Right cardiac atrium (tissue), 5 donors: ENCODE measurements around the gene ZNF800. TPM values are rescaled to one million over a fixed set of nuclear protein-coding genes. Genes with fewer than 3 reads are reported as not detected.
A peak's percentile ranks its signal among the peaks of the same experiment; 100 is the strongest.
"Not testable (repeated sequence)": the region's sequence is repeated elsewhere in the genome, so short reads cannot be mapped to it uniquely, and the experiment has no call there.

ENCODE experiments used
- ATAC-seq, 2 donors: fragments of 200-7000 bp; cut with Tn5 transposase; one replicate each; pipeline versions ENCODE4 v1.8.0 to v1.9.1; 2020; ENCODE audit warnings: moderate library complexity in 2 of 2, mild to moderate bottlenecking in 1 of 2
- DNase-seq, 3 donors: peaks; one replicate each; pipeline ENCODE4 v3.0.0-alpha.2; 2020
- H3K27ac ChIP-seq: one replicate; pipeline ENCODE4 v1.5.1; 2013; ENCODE audit warnings: mild to moderate bottlenecking, low read length, control low read depth, moderate library complexity
- H3K27me3 ChIP-seq: one replicate; pipeline ENCODE4 v1.6.1; 2013; ENCODE audit not compliant: control insufficient read depth, insufficient read depth
- H3K4me1 ChIP-seq: one replicate; pipeline ENCODE4 v1.6.1; 2013; ENCODE audit warnings: low read length; ENCODE audit not compliant: control insufficient read depth, insufficient read depth
- H3K4me3 ChIP-seq: one replicate; pipeline ENCODE4 v1.5.1; 2013; ENCODE audit warnings: low read length, control low read depth
- H3K9me3 ChIP-seq: one replicate; pipeline ENCODE4 v1.6.1; 2013; ENCODE audit warnings: low read length; ENCODE audit not compliant: control insufficient read depth
- WGBS: extraction: QIAGEN DNeasy Blood & Tissue Kit; methylation state at CpG from one replicate; pipeline ENCODE4 v1.1.7; 2013; 5-methylcytosine and 5-hydroxymethylcytosine counted together
- intact Hi-C, 4 donors: fragments of 100-400 bp; cut with DNase I; formaldehyde crosslinking; loops; one replicate each; pipeline versions ENCODE4 v1.11.0 to v1.14.0; 2022 to 2023
- long read RNA-seq, 4 donors: library from polyadenylated mRNA; unstranded; transcript quantifications; one replicate each; pipeline ENCODE4 v2.0.0, GENCODE V29; 2020 to 2021
- polyA plus RNA-seq: library from polyadenylated mRNA; stranded (reverse); fragments of 200-250 nt; gene quantifications from one replicate; pipeline ENCODE4 v1.2.3, GENCODE V29; 2013
- total RNA-seq, 4 donors: library from RNA; stranded (reverse); fragmentation: NEBNext Ultra II Directional; extraction: Animal tissue kit (Norgen Biotek cat#: 25700); gene quantifications; one replicate each; pipeline ENCODE4 v1.2.1, GENCODE V29; 2021
- donor health status: healthy with polysubstance abuse.
- donor health status: DM: no; HTN: yes; CAD: no.
- donor health status: DM: no; HTN: no; CAD: no.
- donor health status: DM: no; HTN: yes; CAD: no; lungs with severe emphysema.
- donor health status: DM: yes; HTN: yes; CAD: no.

Gene ZNF800, protein sequence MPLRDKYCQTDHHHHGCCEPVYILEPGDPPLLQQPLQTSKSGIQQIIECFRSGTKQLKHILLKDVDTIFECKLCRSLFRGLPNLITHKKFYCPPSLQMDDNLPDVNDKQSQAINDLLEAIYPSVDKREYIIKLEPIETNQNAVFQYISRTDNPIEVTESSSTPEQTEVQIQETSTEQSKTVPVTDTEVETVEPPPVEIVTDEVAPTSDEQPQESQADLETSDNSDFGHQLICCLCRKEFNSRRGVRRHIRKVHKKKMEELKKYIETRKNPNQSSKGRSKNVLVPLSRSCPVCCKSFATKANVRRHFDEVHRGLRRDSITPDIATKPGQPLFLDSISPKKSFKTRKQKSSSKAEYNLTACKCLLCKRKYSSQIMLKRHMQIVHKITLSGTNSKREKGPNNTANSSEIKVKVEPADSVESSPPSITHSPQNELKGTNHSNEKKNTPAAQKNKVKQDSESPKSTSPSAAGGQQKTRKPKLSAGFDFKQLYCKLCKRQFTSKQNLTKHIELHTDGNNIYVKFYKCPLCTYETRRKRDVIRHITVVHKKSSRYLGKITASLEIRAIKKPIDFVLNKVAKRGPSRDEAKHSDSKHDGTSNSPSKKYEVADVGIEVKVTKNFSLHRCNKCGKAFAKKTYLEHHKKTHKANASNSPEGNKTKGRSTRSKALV
- total RNA-seq (10 to 100 TPM; 24.3 to 29.3 (median 26.8) TPM), polyA plus RNA-seq (5.9 TPM)
- long read RNA-seq, donor 1, full-length matches to known transcripts = 1 of 13 reads
- long read RNA-seq, donor 1, partial matches to known transcripts = 10 of 13 reads
- long read RNA-seq, donor 1, other reads (novel, unspliced or antisense) = 2 of 13 reads
- long read RNA-seq, donor 2, full-length matches to known transcripts = 1 of 7 reads
- long read RNA-seq, donor 2, partial matches to known transcripts = 3 of 7 reads
- long read RNA-seq, donor 2, other reads (novel, unspliced or antisense) = 3 of 7 reads
- long read RNA-seq, donor 3, full-length matches to known transcripts = 8 of 50 reads
- long read RNA-seq, donor 3, partial matches to known transcripts = 35 of 50 reads
- long read RNA-seq, donor 3, other reads (novel, unspliced or antisense) = 7 of 50 reads
- long read RNA-seq, donor 4, full-length matches to known transcripts = 2 of 4 reads
- long read RNA-seq, donor 4, partial matches to known transcripts = 0 of 4 reads
- long read RNA-seq, donor 4, other reads (novel, unspliced or antisense) = 2 of 4 reads

DNA sequence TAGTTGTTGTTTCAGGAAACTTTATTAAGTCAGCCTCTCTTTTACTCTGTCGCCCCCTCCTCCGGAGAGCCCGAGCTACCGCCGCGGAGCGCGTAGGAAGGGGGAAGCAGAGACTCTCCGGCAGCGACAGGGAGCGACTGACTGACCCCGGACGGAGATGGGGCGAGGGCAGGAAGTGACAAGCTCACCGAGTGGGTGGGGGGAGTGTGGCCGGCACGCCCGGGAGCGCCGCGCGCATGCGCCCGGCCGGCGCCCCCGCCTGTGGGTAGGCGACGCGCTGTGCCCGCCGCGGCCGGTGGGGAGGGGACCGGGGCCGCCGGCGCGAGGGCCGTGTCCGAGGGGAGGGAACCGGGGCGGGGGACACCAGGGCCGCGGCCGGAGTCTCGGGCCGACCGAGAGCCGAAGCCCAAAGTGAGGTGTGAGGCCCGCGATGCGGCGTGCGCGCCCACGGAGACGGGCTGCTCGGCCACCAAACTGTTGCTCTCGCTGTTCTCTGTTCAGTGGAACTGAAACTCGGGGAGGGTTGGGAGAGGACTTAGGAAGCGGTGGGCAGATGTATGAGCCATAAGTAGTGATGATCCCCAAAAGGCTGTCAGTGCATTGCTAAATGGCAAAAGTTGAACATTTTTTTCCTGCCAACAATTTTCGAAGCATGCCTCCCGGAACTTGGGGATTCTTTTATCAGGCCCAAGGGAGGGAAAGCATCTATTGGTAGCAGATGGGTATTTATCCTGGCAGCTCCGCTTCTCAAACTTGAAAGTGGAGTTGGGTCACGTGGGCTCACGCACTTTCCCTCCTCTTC is at the start of gene ZNF800:
Gene ZNF800 (minus strand): TSS at position 143 of the 802 bp plus-strand sequence. CDS start 1,151 bp downstream, outside the sequence.
- no peaks in the 10 kb centered on the region for H3K9me3 ChIP-seq
- H3K27ac ChIP-seq = peak within 1 kb of the TSS; percentile 85
- no peaks in the 10 kb centered on the region for H3K4me1 ChIP-seq
- no peaks in the 10 kb centered on the region for H3K27me3 ChIP-seq
- intact Hi-C loops = loop anchor here in 1 of 4 donors (5.0 kb wide), 1 partner anchor 190 kb away; no protein-coding TSS in a partner anchor
- ATAC-seq (peak; percentile 99 to 100), DNase-seq (peak; percentile 92 to 96 (median 96))
- H3K4me3 ChIP-seq = peak within 1 kb of the TSS; percentile 83
- WGBS = 1% methylated on average over 67 of the region's 67 CpGs

DNA sequence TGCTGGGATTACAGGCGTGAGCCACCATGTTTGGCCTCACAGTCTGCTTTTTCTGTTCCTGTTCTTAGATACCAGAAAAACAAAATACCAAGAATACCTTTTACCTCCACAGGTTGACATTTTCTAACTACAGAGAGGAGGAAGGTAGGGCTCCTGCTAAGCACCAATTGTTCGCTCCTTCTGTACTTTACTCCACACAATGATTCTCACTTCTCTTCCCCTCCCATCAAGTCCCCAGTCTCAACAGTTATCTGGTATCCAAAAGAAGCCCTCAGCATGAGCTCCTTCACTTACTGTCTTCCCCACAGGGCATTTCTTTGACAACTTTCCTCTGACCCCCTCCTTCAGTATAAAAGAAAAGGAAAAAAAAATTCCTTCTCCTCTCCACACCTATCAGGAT is 47.7 kb upstream of the ZNF800 start:
- no peak overlapping the region for H3K27ac ChIP-seq
- no peak overlapping the region for H3K4me3 ChIP-seq
- DNase-seq (no peak), ATAC-seq (no peak)
- H3K4me1 ChIP-seq = no peaks in the 10 kb centered on the region
- WGBS = 95% methylated on average over 2 of the region's 2 CpGs
- no peaks in the 10 kb centered on the region for H3K9me3 ChIP-seq
- H3K27me3 ChIP-seq = no peaks in the 10 kb centered on the region
- intact Hi-C loops = no loop called here

DNA sequence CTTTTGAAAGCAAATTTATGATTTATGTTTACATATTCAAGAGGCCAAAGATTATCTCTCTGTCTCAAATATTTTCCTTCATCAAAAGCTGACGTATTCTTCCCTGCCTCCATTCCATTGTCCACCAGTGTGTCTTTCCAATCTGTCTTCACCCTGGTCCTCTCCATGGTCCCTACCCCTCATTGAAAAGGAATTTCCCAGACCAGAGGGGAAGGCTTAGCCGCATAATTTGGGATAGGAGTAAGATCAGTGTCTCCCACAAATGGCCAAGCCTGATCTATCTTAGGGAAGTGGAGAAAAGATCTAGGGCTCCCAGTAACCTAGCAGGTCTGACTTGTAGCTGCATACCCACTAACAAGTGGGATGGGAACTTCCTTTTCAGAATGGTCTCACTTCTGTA is 46.3 kb upstream of the ZNF800 start:
- DNase-seq (no peak), ATAC-seq (no peak)
- intact Hi-C loops = no loop called here
- no peaks in the 10 kb centered on the region for H3K9me3 ChIP-seq
- H3K4me1 ChIP-seq = no peaks in the 10 kb centered on the region
- H3K27me3 ChIP-seq = no peaks in the 10 kb centered on the region
- 75% methylated on average over 2 of the region's 2 CpGs for WGBS
- no peak overlapping the region for H3K4me3 ChIP-seq
- no peak overlapping the region for H3K27ac ChIP-seq

DNA sequence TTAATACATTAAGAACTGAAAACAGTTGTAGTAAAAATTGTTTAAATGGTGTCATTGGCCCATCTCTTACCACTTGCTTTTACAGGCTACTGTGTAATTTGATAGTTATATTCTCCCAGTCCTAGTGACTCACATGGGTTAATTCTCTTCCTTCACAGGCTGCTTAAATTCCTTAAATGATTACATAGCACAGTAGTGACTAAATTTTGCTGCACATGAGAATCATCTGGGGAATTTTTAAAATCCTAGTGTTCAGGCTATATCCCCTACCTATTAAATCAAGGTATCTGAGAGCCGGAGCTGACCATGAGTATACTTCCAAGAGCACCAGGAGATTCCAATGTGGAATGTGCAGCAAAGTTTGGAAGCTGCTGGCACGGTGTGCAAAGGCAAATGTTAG is 45.3 kb upstream of the ZNF800 start:
- H3K4me3 ChIP-seq = no peak overlapping the region
- intact Hi-C loops = no loop called here
- no peak overlapping the region for H3K27ac ChIP-seq
- WGBS = 53% methylated on average over 2 of the region's 2 CpGs
- DNase-seq (no peak), ATAC-seq (no peak)
- no peaks in the 10 kb centered on the region for H3K4me1 ChIP-seq
- no peaks in the 10 kb centered on the region for H3K27me3 ChIP-seq
- no peaks in the 10 kb centered on the region for H3K9me3 ChIP-seq

DNA sequence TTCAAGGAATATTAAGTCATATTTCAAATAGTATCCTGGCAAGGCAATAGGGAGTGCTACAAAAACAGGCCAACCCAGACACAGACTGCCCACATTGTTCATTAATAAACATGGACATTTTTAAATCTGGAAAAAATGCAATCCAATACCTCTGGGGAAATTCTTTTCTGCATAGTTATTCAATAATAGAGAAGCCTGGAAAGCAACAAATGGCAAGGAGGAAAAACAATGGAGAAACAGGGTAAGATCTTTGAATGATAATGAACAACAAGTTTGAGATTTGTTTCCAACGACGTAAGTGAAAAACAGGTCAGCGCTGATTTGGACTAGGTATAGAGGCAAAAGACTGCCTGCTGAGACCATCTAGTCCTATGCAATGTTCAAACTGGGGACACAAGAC is 44.7 kb upstream of the ZNF800 start:
- no peak overlapping the region for H3K4me3 ChIP-seq
- ATAC-seq = no peak
- H3K9me3 ChIP-seq = no peaks in the 10 kb centered on the region
- intact Hi-C loops = no loop called here
- 83% methylated on average over 3 of the region's 3 CpGs for WGBS
- H3K4me1 ChIP-seq = no peaks in the 10 kb centered on the region
- no peak for DNase-seq
- H3K27ac ChIP-seq = no peak overlapping the region
- no peaks in the 10 kb centered on the region for H3K27me3 ChIP-seq

DNA sequence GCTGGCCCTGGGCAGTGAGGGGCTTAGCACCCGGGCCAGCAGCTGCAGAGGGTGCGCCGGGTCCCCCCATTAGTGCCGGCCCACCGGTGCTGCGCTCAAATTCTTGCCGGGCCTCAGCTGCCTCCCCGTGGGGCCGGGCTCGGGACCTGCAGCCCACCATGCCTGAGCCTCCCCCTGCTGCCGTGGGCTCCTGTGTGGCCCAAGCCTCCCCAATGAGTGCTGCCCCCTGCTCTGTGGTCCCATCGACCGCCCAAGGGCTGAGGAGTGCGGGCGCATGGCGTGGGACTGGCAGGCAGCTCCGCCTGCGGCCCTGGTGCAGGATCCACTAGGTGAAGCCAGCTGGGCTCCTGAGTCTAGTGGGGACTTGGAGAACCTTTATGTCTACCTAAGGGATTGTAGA is 36.8 kb upstream of the ZNF800 start:
- peak in 2 of 3 donors; percentile 22 to 41 for DNase-seq
- intact Hi-C loops, H3K9me3 ChIP-seq, H3K4me3 ChIP-seq, ATAC-seq, H3K27ac ChIP-seq, H3K4me1 ChIP-seq, H3K27me3 ChIP-seq: not testable (repeated sequence)
- 89% methylated on average over 18 of the region's 18 CpGs for WGBS

DNA sequence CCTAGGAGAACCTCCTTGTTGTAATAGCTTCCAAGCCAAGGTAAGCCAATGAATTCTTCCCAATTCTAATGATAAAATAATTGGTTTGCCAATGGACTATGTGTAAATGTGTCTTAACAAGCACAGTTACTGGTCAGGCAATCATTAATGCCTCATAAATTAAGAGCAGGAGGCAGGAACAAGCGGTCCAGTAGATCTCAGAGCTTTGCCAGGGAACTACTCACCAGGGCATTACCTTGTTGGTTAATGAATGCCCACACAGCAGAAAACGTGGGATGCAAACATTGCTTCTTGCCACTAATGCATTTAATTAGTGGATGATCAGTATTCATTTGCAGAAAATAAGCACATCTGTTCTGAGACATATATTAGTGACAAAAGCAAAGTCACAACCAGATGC is 26.7 kb upstream of the ZNF800 start:
- Histone ChIP-seq H3K9me3 (no peaks in the 10 kb centered on the region), H3K4me3 (no peak overlapping the region), H3K27me3 (no peaks in the 10 kb centered on the region), H3K27ac (no peak overlapping the region), H3K4me1 (no peaks in the 10 kb centered on the region)
- intact Hi-C loops = no loop called here
- ATAC-seq (no peak), DNase-seq (no peak)
- 57% methylated on average over 2 of the region's 2 CpGs for WGBS

DNA sequence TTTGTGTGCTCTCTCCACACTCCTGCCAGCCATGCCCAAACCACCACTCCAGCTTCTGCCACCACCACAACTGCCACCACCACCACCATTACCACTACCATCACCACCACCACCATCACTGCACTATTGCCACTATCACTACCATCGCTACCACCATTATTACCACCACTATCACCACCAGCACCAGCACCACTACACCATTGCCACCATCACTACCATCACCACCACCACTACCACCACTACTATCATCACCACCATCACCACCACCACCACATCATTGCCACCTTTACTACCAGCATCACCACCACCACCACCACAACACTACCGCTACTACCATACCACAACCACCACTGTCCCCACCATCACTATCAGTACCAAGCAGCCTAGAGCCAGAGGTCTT is 26.0 kb upstream of the ZNF800 start:
- Histone ChIP-seq H3K27me3 (no peaks in the 10 kb centered on the region), H3K4me1 (no peaks in the 10 kb centered on the region), H3K9me3 (no peaks in the 10 kb centered on the region), H3K4me3 (no peak overlapping the region), H3K27ac (no peak overlapping the region)
- intact Hi-C loops = no loop called here
- DNase-seq (no peak), ATAC-seq (no peak)
- 44% methylated on average over 2 of the region's 2 CpGs for WGBS

DNA sequence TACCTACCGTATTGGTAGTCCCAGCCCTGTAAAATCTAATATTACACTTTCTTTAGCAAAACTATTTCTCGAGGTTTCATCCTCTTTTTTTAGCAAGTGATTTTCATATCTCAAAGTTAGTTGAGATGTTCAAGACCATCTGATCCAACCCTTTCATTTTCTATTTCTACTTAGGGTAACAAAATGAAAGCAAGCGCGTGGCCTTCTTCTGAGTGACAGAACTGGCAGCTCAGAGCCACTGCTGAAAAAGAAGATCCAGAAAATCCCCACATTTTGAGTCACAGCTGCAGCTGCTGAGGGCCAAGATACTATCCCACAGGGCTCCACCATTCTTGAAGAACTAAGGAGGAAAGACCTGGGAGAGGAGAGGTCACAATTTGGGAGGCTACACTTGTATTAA is 24.8 kb upstream of the ZNF800 start:
- H3K4me1 ChIP-seq = no peaks in the 10 kb centered on the region
- H3K27me3 ChIP-seq = no peaks in the 10 kb centered on the region
- no peaks in the 10 kb centered on the region for H3K9me3 ChIP-seq
- ATAC-seq (no peak), DNase-seq (no peak)
- intact Hi-C loops = no loop called here
- WGBS = 85% methylated on average over 4 of the region's 4 CpGs
- H3K4me3 ChIP-seq = no peak overlapping the region
- H3K27ac ChIP-seq = no peak overlapping the region

DNA sequence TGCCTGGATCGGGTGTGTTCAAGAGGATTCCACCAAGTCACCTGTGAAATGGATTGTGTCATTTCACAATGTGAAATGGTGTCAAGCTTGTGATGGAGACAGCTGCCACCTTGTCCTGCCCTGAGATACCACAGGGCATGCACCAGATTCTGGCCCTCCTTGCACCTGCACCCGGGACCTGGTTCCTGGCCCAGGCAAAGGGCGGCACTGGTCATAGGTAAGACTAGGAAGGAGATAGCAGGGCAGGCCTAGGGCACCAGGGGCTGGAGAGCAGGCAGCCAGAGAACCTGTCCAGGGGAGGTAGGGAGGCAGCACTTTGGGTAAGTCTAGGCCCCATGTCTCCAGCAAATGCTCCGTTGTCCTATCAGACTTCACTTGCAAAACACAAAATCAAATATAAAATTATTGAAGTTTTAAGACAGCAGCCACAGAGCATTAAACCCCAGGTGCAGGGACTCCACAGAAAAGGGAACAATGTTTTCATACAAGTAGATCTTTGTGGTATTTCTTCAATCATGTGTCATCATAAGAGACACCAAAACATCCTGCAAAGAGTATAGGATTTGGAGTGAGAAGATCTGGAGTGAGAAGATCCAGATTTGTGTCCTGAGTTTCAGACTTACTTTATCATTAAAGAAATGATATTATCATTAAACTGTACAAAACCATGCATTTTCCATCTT is 22.7 kb upstream of the ZNF800 start:
- 92% methylated on average over 4 of the region's 4 CpGs for WGBS
- intact Hi-C loops = no loop called here
- H3K27me3 ChIP-seq = no peaks in the 10 kb centered on the region
- H3K9me3 ChIP-seq = no peaks in the 10 kb centered on the region
- no peak overlapping the region for H3K4me3 ChIP-seq
- H3K27ac ChIP-seq = no peak overlapping the region
- ATAC-seq (no peak), DNase-seq (peak in 1 of 3 donors; percentile 12)
- H3K4me1 ChIP-seq = no peaks in the 10 kb centered on the region
